ENCODE results near the gene ASH1L. TPM values are rescaled to one million over a fixed set of nuclear protein-coding genes. Genes with fewer than 3 reads are reported as not detected.

Gene ASH1L
- total RNA-seq, 1 donor = 41.6 TPM

GRCh38 chr1:155537193-155537592, 25.4 kb downstream of the ASH1L start:
- H3K4me1 ChIP-seq (ENCODE audit: insufficient read depth, low read length) = no peaks in the 10 kb centered on the region
- H3K4me2 ChIP-seq (ENCODE audit: insufficient read depth, low read length) = no peak overlapping the region
- peaks cover 49% of the 10 kb centered on the region for H4K20me1 ChIP-seq (ENCODE audit: insufficient read depth, low read length)
- H3K36me3 ChIP-seq (ENCODE audit: insufficient read depth, low read length) = no peaks in the 10 kb centered on the region
- peaks cover 96% of the 10 kb centered on the region for H3K79me2 ChIP-seq (ENCODE audit: insufficient read depth, low read length)
- H3K27me3 ChIP-seq (ENCODE audit: insufficient read depth, low read length) = no peaks in the 10 kb centered on the region
- no peak for DNase-seq (ENCODE audit: insufficient read length, low spot score, missing footprints)
- no peak overlapping the region for H2AFZ ChIP-seq (ENCODE audit: low read length)
- no peak overlapping the region for H3K27ac ChIP-seq (ENCODE audit: low read depth, low read length)
- no peak overlapping the region for H3K4me3 ChIP-seq (ENCODE audit: insufficient read depth, low read length)
- TF ChIP-seq, protein P1, sequence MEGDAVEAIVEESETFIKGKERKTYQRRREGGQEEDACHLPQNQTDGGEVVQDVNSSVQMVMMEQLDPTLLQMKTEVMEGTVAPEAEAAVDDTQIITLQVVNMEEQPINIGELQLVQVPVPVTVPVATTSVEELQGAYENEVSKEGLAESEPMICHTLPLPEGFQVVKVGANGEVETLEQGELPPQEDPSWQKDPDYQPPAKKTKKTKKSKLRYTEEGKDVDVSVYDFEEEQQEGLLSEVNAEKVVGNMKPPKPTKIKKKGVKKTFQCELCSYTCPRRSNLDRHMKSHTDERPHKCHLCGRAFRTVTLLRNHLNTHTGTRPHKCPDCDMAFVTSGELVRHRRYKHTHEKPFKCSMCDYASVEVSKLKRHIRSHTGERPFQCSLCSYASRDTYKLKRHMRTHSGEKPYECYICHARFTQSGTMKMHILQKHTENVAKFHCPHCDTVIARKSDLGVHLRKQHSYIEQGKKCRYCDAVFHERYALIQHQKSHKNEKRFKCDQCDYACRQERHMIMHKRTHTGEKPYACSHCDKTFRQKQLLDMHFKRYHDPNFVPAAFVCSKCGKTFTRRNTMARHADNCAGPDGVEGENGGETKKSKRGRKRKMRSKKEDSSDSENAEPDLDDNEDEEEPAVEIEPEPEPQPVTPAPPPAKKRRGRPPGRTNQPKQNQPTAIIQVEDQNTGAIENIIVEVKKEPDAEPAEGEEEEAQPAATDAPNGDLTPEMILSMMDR (IDR thresholded peaks at IDR 0.05; ENCODE audit: extremely low read depth, low read depth, low read length) = no peak
- H3K9me3 ChIP-seq (ENCODE audit: low read depth, low read length) = no peaks in the 10 kb centered on the region

- Histone ChIP-seq H3K9me3 (ENCODE audit: low read depth, low read length) (no peaks in the 10 kb centered on the region), H3K79me2 (ENCODE audit: insufficient read depth, low read length) (peaks cover 94% of the 10 kb centered on the region), H3K27ac (ENCODE audit: low read depth, low read length) (no peak overlapping the region), H4K20me1 (ENCODE audit: insufficient read depth, low read length) (peaks cover 45% of the 10 kb centered on the region), H3K4me2 (ENCODE audit: insufficient read depth, low read length) (no peak overlapping the region), H3K4me3 (ENCODE audit: insufficient read depth, low read length) (no peak overlapping the region), H3K27me3 (ENCODE audit: insufficient read depth, low read length) (no peaks in the 10 kb centered on the region), H3K4me1 (ENCODE audit: insufficient read depth, low read length) (peaks cover 17% of the 10 kb centered on the region), H2AFZ (ENCODE audit: low read length) (no peak overlapping the region), H3K36me3 (ENCODE audit: insufficient read depth, low read length) (no peaks in the 10 kb centered on the region)
- DNase-seq (ENCODE audit: insufficient read length, low spot score, missing footprints) = peak; percentile 18
- TF ChIP-seq, protein P1 (IDR thresholded peaks at IDR 0.05; ENCODE audit: extremely low read depth, low read depth, low read length) = no peak
Measured at GRCh38 chr1:155531624-155532023, 31.0 kb downstream of the ASH1L start.

GRCh38 chr1:155529929-155530328, 32.7 kb downstream of the ASH1L start:
- DNase-seq (ENCODE audit: insufficient read length, low spot score, missing footprints) = no peak
- H4K20me1 ChIP-seq (ENCODE audit: insufficient read depth, low read length) = peaks cover 36% of the 10 kb centered on the region
- no peaks in the 10 kb centered on the region for H3K36me3 ChIP-seq (ENCODE audit: insufficient read depth, low read length)
- peaks cover 93% of the 10 kb centered on the region for H3K79me2 ChIP-seq (ENCODE audit: insufficient read depth, low read length)
- no peak overlapping the region for H3K4me3 ChIP-seq (ENCODE audit: insufficient read depth, low read length)
- H2AFZ ChIP-seq (ENCODE audit: low read length) = no peak overlapping the region
- H3K4me1 ChIP-seq (ENCODE audit: insufficient read depth, low read length) = peaks cover 20% of the 10 kb centered on the region
- H3K27ac ChIP-seq (ENCODE audit: low read depth, low read length) = no peak overlapping the region
- H3K9me3 ChIP-seq (ENCODE audit: low read depth, low read length) = no peaks in the 10 kb centered on the region
- TF ChIP-seq, protein P1 (IDR thresholded peaks at IDR 0.05; ENCODE audit: extremely low read depth, low read depth, low read length) = no peak
- no peak overlapping the region for H3K4me2 ChIP-seq (ENCODE audit: insufficient read depth, low read length)
- H3K27me3 ChIP-seq (ENCODE audit: insufficient read depth, low read length) = no peaks in the 10 kb centered on the region

DNA sequence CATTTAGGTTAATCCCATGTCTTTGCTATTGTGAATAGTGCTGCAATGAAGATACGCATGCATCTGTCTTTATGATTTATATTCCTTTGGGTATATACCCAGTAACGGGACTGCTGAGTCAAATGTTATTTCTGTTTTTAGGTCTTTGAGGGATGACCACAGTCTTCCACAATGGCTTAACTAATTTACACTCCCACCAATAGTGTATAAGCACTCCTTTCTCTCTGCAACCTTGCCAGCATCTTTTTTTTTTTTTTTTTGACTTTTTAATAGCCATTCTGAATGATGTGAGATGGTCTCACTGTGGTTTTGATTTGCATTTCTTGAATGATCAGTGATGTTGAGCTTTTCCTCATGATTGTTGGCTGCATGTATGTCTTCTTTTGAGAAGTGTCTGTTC, 33.5 kb downstream of the ASH1L start:
- Histone ChIP-seq H3K27me3 (ENCODE audit: insufficient read depth, low read length) (no peaks in the 10 kb centered on the region), H3K4me2 (ENCODE audit: insufficient read depth, low read length) (no peak overlapping the region), H4K20me1 (ENCODE audit: insufficient read depth, low read length) (peaks cover 30% of the 10 kb centered on the region), H3K36me3 (ENCODE audit: insufficient read depth, low read length) (no peaks in the 10 kb centered on the region), H3K4me3 (ENCODE audit: insufficient read depth, low read length) (no peak overlapping the region), H2AFZ (ENCODE audit: low read length) (no peak overlapping the region), H3K4me1 (ENCODE audit: insufficient read depth, low read length) (peaks cover 20% of the 10 kb centered on the region), H3K79me2 (ENCODE audit: insufficient read depth, low read length) (peaks cover 92% of the 10 kb centered on the region), H3K9me3 (ENCODE audit: low read depth, low read length) (no peaks in the 10 kb centered on the region), H3K27ac (ENCODE audit: low read depth, low read length) (no peak overlapping the region)
- TF ChIP-seq, protein P1 (IDR thresholded peaks at IDR 0.05; ENCODE audit: extremely low read depth, low read depth, low read length) = no peak
- no peak for DNase-seq (ENCODE audit: insufficient read length, low spot score, missing footprints)
